HG03159 (cell line): ENCODE data around the gene RASL11A.
"Not testable (repeated sequence)": the region's sequence is repeated elsewhere in the genome, so short reads cannot be mapped to it uniquely, and the experiment has no call there.

Experiments
- ATAC-seq: cut with Tn5 transposase; IDR thresholded peaks from one replicate; pipeline ENCODE4 v1.9.1; 2021; ENCODE audit warnings: mild to moderate bottlenecking, moderate library complexity; ENCODE audit not compliant: unreplicated experiment

RASL11A gene

GRCh38 chr13:27267596-27267995, 3.0 kb upstream of the RASL11A start:
- no peak for ATAC-seq

- no peak for ATAC-seq
Measured at GRCh38 chr13:27269114-27269665, 1.4 kb upstream of the RASL11A start.

GRCh38 chr13:27271570-27272096, 1.0 kb downstream of the RASL11A start:
- ATAC-seq = no peak

GRCh38 chr13:27273658-27274425, 3.2 kb downstream of the RASL11A start:
- ATAC-seq = no peak

GRCh38 chr13:27274631-27275030, 4.0 kb downstream of the RASL11A start:
- no peak for ATAC-seq

GRCh38 chr13:27276188-27276587, 5.6 kb downstream of the RASL11A start:
- ATAC-seq = no peak

- ATAC-seq = no peak
Measured at GRCh38 chr13:27279506-27279905, 8.9 kb downstream of the RASL11A start.

GRCh38 chr13:27280009-27280656, 9.5 kb downstream of the RASL11A start:
- ATAC-seq = no peak

GRCh38 chr13:27280841-27281240, 10.2 kb downstream of the RASL11A start:
- no peak for ATAC-seq

- ATAC-seq = no peak
Measured at GRCh38 chr13:27281420-27281819, 10.8 kb downstream of the RASL11A start.

- no peak for ATAC-seq
Measured at GRCh38 chr13:27283906-27284493, 13.4 kb downstream of the RASL11A start.

GRCh38 chr13:27288392-27288791, 17.8 kb downstream of the RASL11A start:
- no peak for ATAC-seq

GRCh38 chr13:27289011-27289665, 18.5 kb downstream of the RASL11A start:
- ATAC-seq = no peak

- no peak for ATAC-seq
Measured at GRCh38 chr13:27290715-27291114, 20.1 kb downstream of the RASL11A start.

- not testable (repeated sequence) for ATAC-seq
Measured at GRCh38 chr13:27291967-27292366, 21.3 kb downstream of the RASL11A start.

GRCh38 chr13:27293076-27293691, 22.6 kb downstream of the RASL11A start:
- ATAC-seq = no peak

- ATAC-seq = no peak
Measured at GRCh38 chr13:27293873-27294515, 23.4 kb downstream of the RASL11A start.

GRCh38 chr13:27295096-27295495, 24.5 kb downstream of the RASL11A start:
- ATAC-seq = no peak

GRCh38 chr13:27295660-27296059, 25.0 kb downstream of the RASL11A start:
- no peak for ATAC-seq

GRCh38 chr13:27296496-27296895, 25.9 kb downstream of the RASL11A start:
- no peak for ATAC-seq
